Activated CD8-positive, alpha-beta T cell treated with anti-CD3 and anti-CD28 coated beads, Interleukin-2, amount 10 ng/mL, durations not matched to agents 7 days and 5 days (primary cell): ENCODE data around the gene NAT14. TPM values are rescaled to one million over a fixed set of nuclear protein-coding genes. Genes with fewer than 3 reads are reported as not detected.

Source experiments
- ATAC-seq: fragments of 150-1000 bp; cut with Tn5 transposase; one replicate; pipeline ENCODE4 v1.10.0; 2021; ENCODE audit warnings: moderate library complexity
- CTCF ChIA-PET: fragments of 350-600 bp; sonication (Branson Sonifier 250); formaldehyde crosslinking; loops from one replicate; lab custom pipeline; 2021; ENCODE audit warnings: antibody characterized with exemption; lab: Charles Lee
- POLR2A ChIA-PET: fragments of 350-600 bp; sonication (Branson Sonifier 250); formaldehyde crosslinking; loops from one replicate; lab custom pipeline; 2021; ENCODE audit warnings: antibody characterized with exemption; lab: Charles Lee
- DNase-seq: peaks from one replicate; pipeline ENCODE4 v3.0.0-alpha.2; 2020
- H3K27ac Mint-ChIP-seq: one replicate; pipeline ENCODE4 v1.8.0; 2021; ENCODE audit warnings: mild to moderate bottlenecking, mixed read lengths
- H3K27me3 Mint-ChIP-seq: one replicate; pipeline ENCODE4 v1.8.0; 2021; ENCODE audit warnings: low read depth, mixed read lengths
- H3K36me3 Mint-ChIP-seq: one replicate; pipeline ENCODE4 v1.8.0; 2021; ENCODE audit warnings: low read depth, mixed read lengths
- H3K4me1 Mint-ChIP-seq: one replicate; pipeline ENCODE4 v1.8.0; 2021; ENCODE audit warnings: low read depth, mixed read lengths
- H3K4me3 Mint-ChIP-seq: one replicate; pipeline ENCODE4 v1.8.0; 2021; ENCODE audit warnings: mild to moderate bottlenecking, mixed read lengths
- H3K9me3 Mint-ChIP-seq: one replicate; pipeline ENCODE4 v1.8.0; 2022; ENCODE audit warnings: mixed read lengths; ENCODE audit not compliant: insufficient read depth
- total RNA-seq, 2 experiments: library from RNA; stranded (reverse); gene quantifications; one replicate each; pipeline ENCODE4 v1.2.3, GENCODE V29; 2021

The NAT14 gene
- total RNA-seq, 2 experiments from 2014 or later = 16.2 to 16.4 TPM

DNA sequence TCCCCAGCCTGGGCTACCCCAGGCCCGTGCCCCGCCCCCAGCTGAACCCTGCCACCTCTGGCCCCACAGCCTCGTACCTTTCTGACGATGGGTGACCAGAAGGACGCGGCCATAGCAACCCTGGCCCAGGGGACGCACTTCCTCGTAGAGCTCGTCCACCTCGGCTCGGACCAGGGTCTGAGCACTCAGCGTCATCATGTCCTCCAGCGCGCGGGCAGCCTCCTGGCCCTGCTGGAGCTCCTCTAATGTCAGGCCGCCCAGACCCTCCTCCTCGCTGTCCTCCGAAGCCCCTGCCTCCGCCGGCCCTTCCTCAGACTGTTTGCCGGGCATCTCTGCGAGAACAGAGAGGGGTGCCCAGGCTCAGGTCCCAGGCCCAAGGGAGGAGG, 51.0 kb downstream of the NAT14 start:
- no peaks in the 10 kb centered on the region for H3K27me3 Mint-ChIP-seq
- POLR2A ChIA-PET = no interaction called here
- CTCF ChIA-PET = interaction anchor here (1.7 kb wide), 1 partner anchor 32 kb away, joined by 5 read pairs; no protein-coding TSS in a partner anchor
- H3K9me3 Mint-ChIP-seq = no peaks in the 10 kb centered on the region
- H3K27ac Mint-ChIP-seq = no peak overlapping the region
- no peak for DNase-seq
- no peaks in the 10 kb centered on the region for H3K4me1 Mint-ChIP-seq
- no peak overlapping the region for H3K4me3 Mint-ChIP-seq
- ATAC-seq = no peak
- no peaks in the 10 kb centered on the region for H3K36me3 Mint-ChIP-seq

DNA sequence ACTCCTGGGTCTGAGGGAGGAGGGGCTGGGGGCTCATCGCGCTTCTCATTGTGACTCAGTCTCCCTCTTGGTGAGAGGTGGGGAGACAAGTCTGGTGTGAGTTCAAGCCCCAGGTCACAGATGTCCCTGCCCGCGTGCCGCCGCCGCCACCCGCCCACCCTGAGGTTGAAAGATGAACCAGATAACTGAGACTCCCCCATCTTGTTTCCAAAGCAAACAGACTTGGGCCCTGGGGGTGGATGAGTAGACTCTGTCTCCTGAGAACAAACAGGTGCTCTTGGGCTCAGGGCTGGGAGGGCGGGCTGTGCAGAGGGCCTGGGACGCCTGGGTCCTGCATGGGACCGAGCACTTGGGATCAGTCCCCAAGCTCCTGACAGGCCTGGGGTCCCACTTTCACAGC, 51.4 kb downstream of the NAT14 start:
- no peaks in the 10 kb centered on the region for H3K36me3 Mint-ChIP-seq
- no peaks in the 10 kb centered on the region for H3K27me3 Mint-ChIP-seq
- H3K4me1 Mint-ChIP-seq = no peaks in the 10 kb centered on the region
- CTCF ChIA-PET = interaction anchor here (1.7 kb wide), 1 partner anchor 32 kb away, joined by 5 read pairs; no protein-coding TSS in a partner anchor
- no peak for DNase-seq
- ATAC-seq = no peak
- no peaks in the 10 kb centered on the region for H3K9me3 Mint-ChIP-seq
- POLR2A ChIA-PET = no interaction called here
- H3K4me3 Mint-ChIP-seq = no peak overlapping the region
- no peak overlapping the region for H3K27ac Mint-ChIP-seq

Other genes with a start within 250 kb of the NAT14 start
- gene PPP6R1, start 226.2 kb upstream of the NAT14 start, total RNA-seq = 100 to 1,000 TPM; 256 to 265 TPM
- 10 to 100 TPM; 31.1 to 32.7 TPM for gene HSPBP1, start 205.1 kb upstream of the NAT14 start, total RNA-seq
- 1 to 10 TPM; 7.3 to 7.5 TPM for gene BRSK1, start 201.2 kb upstream of the NAT14 start, total RNA-seq
- under 1 TPM in 1 of 2 experiments, not detected in 1; 0.26 TPM for gene TMEM150B, start 159.8 kb upstream of the NAT14 start, total RNA-seq
- 10 to 100 TPM; 21.9 to 26.7 TPM for gene KMT5C, start 145.3 kb upstream of the NAT14 start, total RNA-seq
- under 1 TPM in 1 of 2 experiments, not detected in 1; 0.34 TPM for gene COX6B2, start 130.5 kb upstream of the NAT14 start, total RNA-seq
- not detected for gene GARIN5B, start 121.9 kb upstream of the NAT14 start, total RNA-seq
- under 1 TPM; 0.26 to 0.34 TPM for gene IL11, start 114.7 kb upstream of the NAT14 start, total RNA-seq
- gene TMEM190, start 108.4 kb upstream of the NAT14 start, total RNA-seq = not detected
- gene TMEM238, start 100.9 kb upstream of the NAT14 start, total RNA-seq = 10 to 100 TPM; 23.6 to 26.7 TPM
- 1,000 to 10,000 TPM; 2,948 to 3,082 TPM for gene RPL28, start 99.3 kb upstream of the NAT14 start, total RNA-seq
- 100 to 1,000 TPM; 333 to 353 TPM for gene UBE2S, start 77.4 kb upstream of the NAT14 start, total RNA-seq
- not detected for gene SHISA7, start 41.9 kb upstream of the NAT14 start, total RNA-seq
- gene ISOC2, start 23.5 kb upstream of the NAT14 start, total RNA-seq = 10 to 100 TPM; 31.9 to 32.1 TPM
- gene C19orf85, start 20.4 kb upstream of the NAT14 start, total RNA-seq = not detected
- 10 to 100 TPM; 10.2 to 11.6 TPM for gene ZNF628, start 8.6 kb upstream of the NAT14 start, total RNA-seq
- gene SSC5D, start 3.2 kb downstream of the NAT14 start, total RNA-seq = under 1 TPM; 0.50 to 0.55 TPM
- not detected for gene SBK2, start 51.9 kb downstream of the NAT14 start, total RNA-seq
- gene SBK3, start 60.4 kb downstream of the NAT14 start, total RNA-seq = not detected
- 1 to 10 TPM; 5.6 to 6.2 TPM for gene ZNF579, start 95.7 kb downstream of the NAT14 start, total RNA-seq
- gene FIZ1, start 114.3 kb downstream of the NAT14 start, total RNA-seq = 10 to 100 TPM; 13.6 to 13.7 TPM
- 10 to 100 TPM; 21.9 to 25.2 TPM for gene ZNF524, start 115.1 kb downstream of the NAT14 start, total RNA-seq
- 10 to 100 TPM; 14.8 to 15.8 TPM for gene ZNF865, start 120.5 kb downstream of the NAT14 start, total RNA-seq
- gene ZNF784, start 139.4 kb downstream of the NAT14 start, total RNA-seq = 1 to 10 TPM; 5.2 to 5.3 TPM
- 10 to 100 TPM; 30.2 to 32.1 TPM for gene ZNF580, start 155.8 kb downstream of the NAT14 start, total RNA-seq
- gene ZNF581, start 158.5 kb downstream of the NAT14 start, total RNA-seq = 10 to 100 TPM; 22.7 to 24.4 TPM
- gene CCDC106, start 163.0 kb downstream of the NAT14 start, total RNA-seq = 1 to 10 TPM; 8.7 to 9.4 TPM
- 100 to 1,000 TPM; 296 to 321 TPM for gene U2AF2, start 169.8 kb downstream of the NAT14 start, total RNA-seq
- 10 to 100 TPM; 63.6 to 67.0 TPM for gene EPN1, start 190.0 kb downstream of the NAT14 start, total RNA-seq